ENCODE data around the gene PADI3.

- no peak for TF ChIP-seq CTCF (IDR thresholded peaks at IDR 0.05)
- no peak for TF ChIP-seq FOXP4 (CRISPR knock-in tag; IDR thresholded peaks at IDR 0.05)
- TF ChIP-seq USF2 (CRISPR knock-in tag; IDR thresholded peaks at IDR 0.05): no peak
- no peak for TF ChIP-seq SP1 (CRISPR knock-in tag; conservative IDR thresholded peaks at IDR 0.05)
- TF ChIP-seq TEAD1 (CRISPR knock-in tag; IDR thresholded peaks at IDR 0.05): no peak
- TF ChIP-seq ZNF121 (CRISPR knock-in tag; IDR thresholded peaks at IDR 0.05): no peak
- TF ChIP-seq CREM (CRISPR knock-in tag; IDR thresholded peaks at IDR 0.05): no peak
- no peak for TF ChIP-seq USF1 (CRISPR knock-in tag; IDR thresholded peaks at IDR 0.05)
- no peak for TF ChIP-seq MYBL2 (CRISPR knock-in tag; IDR thresholded peaks at IDR 0.05)
Measured at GRCh38 chr1:17278996-17279830, 30.3 kb downstream of the PADI3 start.

Data from WTC11 (cell line).